Nephron progenitor cell (in vitro differentiated cells): ENCODE data around the gene THBS2.

Source experiments
- DNase-seq: peaks from one replicate; pipeline ENCODE4 v3.0.0; 2021
- H3K27ac Mint-ChIP-seq: 2 replicates; pipeline ENCODE4 v1.8.0; 2021; ENCODE audit warnings: mild to moderate bottlenecking, moderate library complexity, mixed read lengths
- H3K27me3 Mint-ChIP-seq: 2 replicates; pipeline ENCODE4 v1.8.0; 2021; ENCODE audit warnings: mild to moderate bottlenecking, low read depth, mixed read lengths; ENCODE audit not compliant: poor library complexity
- H3K36me3 Mint-ChIP-seq: 2 replicates; pipeline ENCODE4 v1.8.0; 2021; ENCODE audit warnings: low read depth, mixed read lengths
- H3K4me1 Mint-ChIP-seq: 2 replicates; pipeline ENCODE4 v1.8.0; 2021; ENCODE audit warnings: mixed read lengths
- H3K4me3 Mint-ChIP-seq: 2 replicates; pipeline ENCODE4 v1.8.0; 2021; ENCODE audit warnings: mild to moderate bottlenecking, moderate library complexity, mixed read lengths
- H3K9me3 Mint-ChIP-seq: 2 replicates; pipeline ENCODE4 v1.8.0; 2021; ENCODE audit warnings: mild to moderate bottlenecking, moderate library complexity, mixed read lengths
- CTCF ChIP-seq: fragments of 200-600 bp; sonication (generic); IDR thresholded peaks from 2 replicates; pipeline ENCODE4 v1.5.0; 2021; ENCODE audit warnings: antibody characterized with exemption

THBS2 gene

GRCh38 chr6:169212897-169213813 is 40.5 kb downstream of the THBS2 start:
- TF ChIP-seq CTCF = no peak
- H3K36me3 Mint-ChIP-seq = peaks cover 3% of the 10 kb centered on the region
- H3K4me1 Mint-ChIP-seq = peaks cover 17% of the 10 kb centered on the region
- H3K27me3 Mint-ChIP-seq = peaks cover 7% of the 10 kb centered on the region
- peak overlapping the region; percentile 72 for H3K4me3 Mint-ChIP-seq
- no peak overlapping the region for H3K27ac Mint-ChIP-seq
- peak; percentile 92 for DNase-seq
- H3K9me3 Mint-ChIP-seq = peaks cover 25% of the 10 kb centered on the region

- no peak overlapping the region for H3K27ac Mint-ChIP-seq
- H3K4me3 Mint-ChIP-seq = peak overlapping the region; percentile 72
- no peak for TF ChIP-seq CTCF
- H3K4me1 Mint-ChIP-seq = peaks cover 17% of the 10 kb centered on the region
- H3K9me3 Mint-ChIP-seq = peaks cover 27% of the 10 kb centered on the region
- H3K27me3 Mint-ChIP-seq = peaks cover 7% of the 10 kb centered on the region
- no peak for DNase-seq
- H3K36me3 Mint-ChIP-seq = peaks cover 4% of the 10 kb centered on the region
These were observed 41.2 kb downstream of the THBS2 start for GRCh38 chr6:169212436-169212835.

GRCh38 chr6:169211881-169212280 is 41.8 kb downstream of the THBS2 start:
- Mint-ChIP-seq H3K27ac (no peak overlapping the region), H3K36me3 (peaks cover 5% of the 10 kb centered on the region), H3K27me3 (peaks cover 7% of the 10 kb centered on the region), H3K9me3 (peaks cover 31% of the 10 kb centered on the region), H3K4me3 (peak overlapping the region; percentile 16), H3K4me1 (peaks cover 17% of the 10 kb centered on the region)
- DNase-seq = no peak
- TF ChIP-seq CTCF = no peak

GRCh38 chr6:169210611-169211010 is 43.0 kb downstream of the THBS2 start:
- DNase-seq = no peak
- Mint-ChIP-seq H3K4me1 (peaks cover 15% of the 10 kb centered on the region), H3K36me3 (peaks cover 12% of the 10 kb centered on the region), H3K4me3 (no peak overlapping the region), H3K27ac (no peak overlapping the region), H3K27me3 (peaks cover 11% of the 10 kb centered on the region), H3K9me3 (peaks cover 40% of the 10 kb centered on the region)
- no peak for TF ChIP-seq CTCF

- no peak overlapping the region for H3K4me3 Mint-ChIP-seq
- H3K36me3 Mint-ChIP-seq = peaks cover 12% of the 10 kb centered on the region
- DNase-seq = no peak
- peaks cover 11% of the 10 kb centered on the region for H3K27me3 Mint-ChIP-seq
- H3K4me1 Mint-ChIP-seq = peaks cover 2% of the 10 kb centered on the region
- no peak overlapping the region for H3K27ac Mint-ChIP-seq
- no peak for TF ChIP-seq CTCF
- peaks cover 40% of the 10 kb centered on the region for H3K9me3 Mint-ChIP-seq
These were observed 45.6 kb downstream of the THBS2 start for GRCh38 chr6:169208011-169208410.

GRCh38 chr6:169207482-169207881 is 46.2 kb downstream of the THBS2 start:
- no peak overlapping the region for H3K4me3 Mint-ChIP-seq
- H3K4me1 Mint-ChIP-seq = no peaks in the 10 kb centered on the region
- peaks cover 40% of the 10 kb centered on the region for H3K9me3 Mint-ChIP-seq
- no peak for DNase-seq
- H3K36me3 Mint-ChIP-seq = peaks cover 12% of the 10 kb centered on the region
- H3K27ac Mint-ChIP-seq = no peak overlapping the region
- H3K27me3 Mint-ChIP-seq = peaks cover 11% of the 10 kb centered on the region
- TF ChIP-seq CTCF = no peak
